NCI-H2227 (cell line): ENCODE measurements around the gene IL4.

Experiments
- DNase-seq: peaks from one replicate; lab custom pipeline; 2025; ENCODE audit not compliant: unreplicated experiment; lab: John Stamatoyannopoulos, UW

Gene IL4

GRCh38 chr5:132669966-132670882, 3.6 kb upstream of the IL4 start:
- no peak for DNase-seq

DNA sequence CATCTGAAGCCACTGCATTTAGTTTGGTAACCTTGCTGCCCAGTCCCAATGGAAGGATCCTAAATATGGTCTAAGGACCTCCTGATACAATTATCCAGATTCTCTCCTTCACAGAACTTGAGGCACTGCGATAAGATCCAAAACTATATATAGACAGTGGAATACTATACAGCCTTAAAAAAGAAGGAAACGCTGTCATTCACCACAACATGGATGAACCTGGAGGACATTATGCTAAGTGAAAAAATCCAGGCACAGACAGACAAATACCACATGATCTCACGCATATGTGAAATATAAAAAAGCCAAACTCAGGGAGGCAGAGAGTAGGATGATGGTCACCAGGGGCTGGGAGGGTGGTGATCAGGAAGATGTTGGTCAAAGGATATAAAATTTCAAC, 2.8 kb upstream of the IL4 start:
- no peak for DNase-seq

DNA sequence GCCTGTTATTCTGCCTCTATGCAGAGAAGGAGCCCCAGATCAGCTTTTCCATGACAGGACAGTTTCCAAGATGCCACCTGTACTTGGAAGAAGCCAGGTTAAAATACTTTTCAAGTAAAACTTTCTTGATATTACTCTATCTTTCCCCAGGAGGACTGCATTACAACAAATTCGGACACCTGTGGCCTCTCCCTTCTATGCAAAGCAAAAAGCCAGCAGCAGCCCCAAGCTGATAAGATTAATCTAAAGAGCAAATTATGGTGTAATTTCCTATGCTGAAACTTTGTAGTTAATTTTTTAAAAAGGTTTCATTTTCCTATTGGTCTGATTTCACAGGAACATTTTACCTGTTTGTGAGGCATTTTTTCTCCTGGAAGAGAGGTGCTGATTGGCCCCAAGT, 301 bp upstream of the IL4 start:
- DNase-seq: no peak

DNA sequence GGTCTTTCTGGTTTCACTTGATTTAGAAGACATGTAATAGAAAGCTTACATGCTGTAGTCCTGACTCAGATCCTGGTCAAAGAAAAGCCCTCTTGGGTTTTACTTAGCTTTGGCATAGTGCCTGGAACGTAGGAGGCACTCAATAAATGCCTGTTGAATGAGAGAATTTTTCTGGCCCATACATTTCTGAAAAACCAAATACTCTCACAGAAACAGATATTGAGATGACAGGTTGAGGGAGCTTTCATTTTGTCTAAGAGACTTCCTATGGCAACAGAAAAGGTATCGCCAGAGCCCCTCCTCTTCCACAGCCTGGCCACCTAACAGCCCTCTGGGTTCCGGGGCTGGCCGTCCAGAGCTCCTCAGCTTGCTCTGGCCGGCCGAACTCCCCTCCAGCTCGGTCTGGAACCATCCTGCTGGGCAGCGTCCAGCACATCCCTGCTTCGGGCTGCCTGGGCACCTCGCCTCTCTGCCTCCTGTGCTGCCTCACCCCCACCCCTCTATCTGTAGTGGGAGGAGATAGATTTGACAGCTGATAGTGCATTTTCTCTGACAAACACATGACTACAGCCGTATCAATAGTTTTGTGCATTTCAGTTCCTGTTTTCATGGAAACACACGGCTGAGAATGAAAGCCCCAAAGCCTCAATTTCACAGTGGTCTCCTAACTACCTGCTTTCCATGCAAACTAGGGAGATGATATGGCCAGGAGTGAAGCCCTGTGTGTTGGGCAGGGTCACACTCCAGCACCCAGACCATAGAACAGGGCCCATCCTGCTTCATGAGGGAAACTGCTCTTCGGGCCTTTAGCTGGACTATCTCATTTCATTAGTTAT, 1.1 kb downstream of the IL4 start:
- DNase-seq: no peak

DNA sequence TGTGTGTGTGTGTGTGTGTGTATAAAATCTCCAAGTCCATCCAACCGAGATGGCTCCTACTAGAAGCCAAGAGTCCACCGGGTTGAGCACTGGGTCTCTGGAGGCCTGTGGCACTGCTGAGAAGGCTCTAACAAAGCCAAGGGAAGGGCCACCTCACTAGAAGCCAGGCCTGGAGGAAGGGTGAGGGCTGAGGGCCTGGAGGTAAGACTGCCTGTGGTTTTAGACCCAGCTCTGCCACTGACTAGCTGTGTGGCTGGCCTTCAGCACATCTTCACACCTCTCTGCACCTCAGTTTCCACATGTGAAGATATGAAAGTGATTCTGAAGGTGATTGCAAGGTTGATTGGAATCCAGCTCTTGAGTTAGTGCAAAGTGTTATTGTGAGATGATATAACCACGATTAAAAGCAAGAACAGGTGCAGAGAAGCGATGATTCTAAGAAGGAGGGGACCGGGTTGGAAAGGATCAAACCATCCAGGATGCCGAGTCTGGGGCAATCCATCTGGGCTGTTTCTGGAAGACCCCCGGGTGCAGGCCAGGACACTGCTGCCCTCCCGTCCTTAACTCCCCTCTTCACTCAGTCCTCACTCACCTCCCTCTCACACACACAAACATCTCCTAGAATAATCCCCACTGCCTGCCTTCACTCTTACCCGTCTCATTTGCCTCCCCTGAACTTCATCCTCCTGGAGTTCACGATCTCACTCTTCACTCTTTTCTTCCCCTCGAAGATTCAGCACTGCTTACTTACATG, 2.3 kb downstream of the IL4 start:
- DNase-seq: no peak

DNA sequence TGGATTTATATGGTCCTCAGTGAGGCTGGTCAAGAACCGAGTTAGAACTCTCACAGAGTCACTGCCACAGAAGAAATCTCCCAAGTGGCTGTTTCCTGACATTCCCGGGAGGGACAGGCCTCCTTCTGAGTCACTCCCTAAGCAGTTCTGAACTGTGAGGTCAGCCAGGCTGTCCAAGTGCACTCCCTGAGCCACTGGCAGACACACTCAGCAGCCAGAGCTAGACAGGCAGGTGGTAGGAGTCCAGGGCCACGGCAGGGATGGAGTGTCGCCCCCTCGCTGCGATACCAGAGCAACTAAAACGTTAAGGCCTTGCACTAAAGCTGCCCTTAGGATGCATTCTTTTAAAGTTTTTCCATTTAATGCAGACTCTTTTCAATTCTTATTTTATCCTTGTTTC, 3.4 kb downstream of the IL4 start:
- DNase-seq: no peak

- DNase-seq: no peak
These were observed 4.1 kb downstream of the IL4 start for GRCh38 chr5:132677682-132678400.

DNA sequence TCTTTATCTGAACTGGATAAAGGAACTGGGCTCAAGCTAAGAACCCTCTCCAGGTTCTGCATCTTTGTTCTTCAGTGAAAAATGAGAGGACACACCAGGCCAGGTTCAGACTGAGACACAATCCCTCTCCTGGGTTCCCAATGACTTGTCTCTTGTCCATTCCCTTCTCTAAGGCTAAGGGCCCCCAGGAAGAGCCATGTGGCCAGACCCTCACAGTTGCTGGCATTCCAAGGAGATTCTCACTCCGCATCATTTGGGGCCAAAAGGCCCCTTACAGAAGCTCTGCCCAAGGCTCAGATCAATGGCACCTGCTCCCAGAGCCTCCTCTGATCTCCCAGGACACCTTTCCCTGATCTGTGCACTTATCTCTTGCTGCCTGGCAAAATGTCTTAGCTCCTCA, 4.9 kb downstream of the IL4 start:
- no peak for DNase-seq

GRCh38 chr5:132679166-132679565, 5.4 kb downstream of the IL4 start:
- DNase-seq: no peak

DNA sequence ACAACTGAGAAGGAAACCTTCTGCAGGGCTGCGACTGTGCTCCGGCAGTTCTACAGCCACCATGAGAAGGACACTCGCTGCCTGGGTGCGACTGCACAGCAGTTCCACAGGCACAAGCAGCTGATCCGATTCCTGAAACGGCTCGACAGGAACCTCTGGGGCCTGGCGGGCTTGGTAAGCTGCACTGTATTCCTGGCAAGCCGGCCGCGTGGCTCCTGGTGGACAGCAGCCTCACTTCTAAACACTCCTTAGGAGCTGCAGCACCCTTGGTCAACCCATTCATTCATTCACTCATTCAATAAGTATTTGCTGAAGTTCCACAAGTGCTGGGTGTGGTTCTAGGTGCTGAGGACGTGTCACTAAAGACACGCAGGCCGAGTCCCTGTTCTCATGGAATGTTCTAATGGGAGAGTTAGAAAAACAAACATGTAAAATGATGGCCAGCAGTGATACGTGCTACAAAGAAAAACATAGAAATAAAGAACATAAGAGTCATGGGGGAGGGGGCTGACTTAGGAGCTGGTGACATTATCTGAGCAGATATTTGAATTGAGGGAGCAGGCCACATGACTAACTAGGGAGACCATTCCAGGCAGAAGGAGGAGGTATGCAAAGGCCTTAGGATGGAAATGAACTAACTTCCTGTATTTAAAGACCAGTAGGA, 6.1 kb downstream of the IL4 start:
- no peak for DNase-seq

- no peak for DNase-seq
These were observed 7.1 kb downstream of the IL4 start for GRCh38 chr5:132680780-132681475.

DNA sequence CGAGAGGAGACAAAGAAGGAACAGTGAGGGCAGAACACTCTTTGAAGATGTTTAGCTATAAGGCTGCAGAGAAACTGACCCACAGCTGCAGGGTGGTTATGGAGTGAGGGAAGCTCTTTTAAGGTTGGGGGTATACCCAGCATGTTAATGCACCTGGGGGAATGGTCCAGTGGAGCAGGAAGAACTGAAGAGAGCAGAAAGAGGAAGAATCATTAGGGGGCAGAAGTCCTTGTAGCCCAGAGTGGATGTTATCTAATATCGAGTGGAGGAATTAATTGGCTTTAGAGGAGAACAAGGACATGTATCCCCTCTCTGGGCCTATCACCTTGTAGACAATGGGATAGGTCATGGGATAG, 7.7 kb downstream of the IL4 start:
- no peak for DNase-seq

DNA sequence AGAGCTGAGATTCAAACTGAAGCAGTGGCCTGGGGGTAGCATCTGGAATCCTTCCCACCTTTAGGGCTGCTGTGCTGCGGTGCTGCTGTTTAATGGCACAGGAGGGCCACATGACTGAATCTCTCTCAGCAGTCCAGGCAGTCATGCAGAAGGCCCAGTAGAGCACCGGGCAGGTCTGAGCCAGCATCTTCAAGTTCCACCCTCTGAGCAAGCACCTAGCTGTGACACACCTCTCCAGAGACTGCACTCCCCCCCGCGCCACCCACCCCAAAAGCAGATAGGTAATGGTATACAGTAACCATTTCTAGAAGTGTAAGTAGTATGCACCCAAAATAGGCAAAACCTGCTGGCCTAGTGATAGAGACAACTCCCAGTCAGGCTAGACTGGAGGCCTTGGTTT, 8.2 kb downstream of the IL4 start:
- no peak for DNase-seq

DNA sequence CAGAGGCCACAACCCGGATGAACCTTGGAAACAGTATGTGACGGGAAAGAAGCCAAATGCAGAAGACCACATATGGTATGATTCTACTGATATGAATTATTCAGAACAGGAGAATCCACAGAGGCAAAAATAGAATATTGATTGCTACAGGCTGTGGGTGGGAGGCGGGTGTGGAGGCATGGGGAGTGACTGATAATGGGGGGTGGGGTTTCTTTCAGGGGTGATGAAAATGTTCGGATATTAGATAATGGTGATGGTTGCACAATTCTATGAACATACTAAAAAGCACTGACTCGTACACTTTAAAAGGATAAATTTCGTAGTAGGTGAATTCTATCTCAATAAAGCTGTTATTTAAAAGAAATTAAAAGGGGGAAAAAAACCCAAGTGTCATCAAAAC, 10.7 kb downstream of the IL4 start:
- no peak for DNase-seq

- no peak for DNase-seq
These were observed 11.3 kb downstream of the IL4 start for GRCh38 chr5:132684922-132685720.

DNA sequence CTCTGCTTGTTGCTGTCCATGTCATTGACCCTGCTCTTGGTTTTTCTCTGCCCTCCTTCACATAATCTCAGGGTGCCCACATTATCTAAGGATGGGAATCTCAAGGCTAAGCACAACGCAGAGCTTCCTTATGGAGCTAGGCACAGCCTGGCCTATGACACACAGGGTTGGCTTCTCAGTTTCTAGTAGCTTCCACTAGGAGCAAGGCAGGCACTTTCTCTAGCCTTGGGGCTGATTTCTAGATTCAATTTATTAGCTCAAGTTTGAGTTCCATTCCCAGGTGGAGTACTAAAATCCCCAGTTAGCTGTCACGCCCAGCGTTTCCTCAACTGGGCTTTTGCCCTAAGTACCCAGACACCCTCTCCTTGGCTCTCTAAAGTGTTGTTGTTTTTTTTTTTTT, 12.4 kb downstream of the IL4 start:
- DNase-seq: no peak

DNA sequence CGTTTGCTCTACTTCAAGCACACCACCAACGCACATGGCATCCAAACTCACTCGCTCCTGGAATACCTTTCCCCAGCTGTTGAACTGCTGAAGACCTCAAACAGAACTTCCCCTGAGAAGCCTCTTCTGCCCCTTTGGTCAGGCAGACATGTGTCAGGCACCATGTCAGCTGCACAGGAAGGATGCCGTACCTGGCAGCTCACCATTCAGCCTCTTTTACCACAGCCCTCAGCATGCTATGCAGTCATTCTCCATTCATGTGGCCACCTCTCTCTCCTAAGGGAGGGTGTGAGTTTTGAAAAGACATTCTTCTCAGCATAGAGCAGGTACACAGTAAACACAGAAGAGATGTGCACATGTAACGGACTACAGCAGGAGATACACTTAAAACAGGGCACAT, 14.2 kb downstream of the IL4 start:
- DNase-seq: no peak

DNA sequence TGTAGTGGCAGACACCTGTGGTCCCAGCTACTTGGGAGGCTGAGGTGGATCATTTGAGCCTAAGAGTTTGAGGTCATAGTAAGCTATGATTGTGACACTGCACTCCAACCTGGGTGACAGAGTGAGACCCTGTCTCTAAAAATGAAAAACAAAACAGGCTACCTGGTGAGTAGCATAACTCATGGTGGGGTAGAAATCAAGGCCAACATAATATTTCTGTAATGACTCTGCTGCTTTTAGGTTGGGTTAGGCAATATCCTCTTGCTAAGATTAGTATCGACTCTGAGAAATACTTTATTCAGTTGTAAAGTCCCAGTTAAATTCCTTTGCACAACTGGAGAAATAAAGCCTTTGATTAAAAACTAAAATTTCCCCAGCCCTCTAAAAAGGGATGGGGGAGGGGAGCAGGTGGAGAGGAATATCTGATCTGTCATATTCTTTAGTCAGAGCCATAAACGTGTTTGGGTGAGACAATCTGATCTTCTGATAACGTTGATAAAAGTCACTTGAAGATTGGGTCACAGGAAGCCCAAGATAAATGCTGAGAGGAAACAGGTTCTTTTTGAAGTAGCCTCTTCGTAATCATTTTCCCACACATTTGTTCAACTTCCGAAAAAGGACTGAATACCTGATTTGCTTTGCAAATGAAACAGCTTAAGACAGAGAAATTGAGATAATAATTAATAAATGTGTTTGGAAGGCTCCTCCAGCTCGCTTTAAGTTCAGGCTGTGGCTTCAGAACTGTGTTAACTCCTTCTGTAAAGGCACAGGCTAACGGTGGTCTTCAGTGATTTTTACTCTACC, 14.9 kb downstream of the IL4 start:
- DNase-seq: no peak
